ENCODE data around the gene THBS2. TPM values are rescaled to one million over a fixed set of nuclear protein-coding genes. Genes with fewer than 3 reads are reported as not detected.
A peak's percentile ranks its signal among the peaks of the same experiment; 100 is the strongest.

THBS2 gene
- total RNA-seq, 1 donor from 2014 or later, result 6.9 TPM

DNA sequence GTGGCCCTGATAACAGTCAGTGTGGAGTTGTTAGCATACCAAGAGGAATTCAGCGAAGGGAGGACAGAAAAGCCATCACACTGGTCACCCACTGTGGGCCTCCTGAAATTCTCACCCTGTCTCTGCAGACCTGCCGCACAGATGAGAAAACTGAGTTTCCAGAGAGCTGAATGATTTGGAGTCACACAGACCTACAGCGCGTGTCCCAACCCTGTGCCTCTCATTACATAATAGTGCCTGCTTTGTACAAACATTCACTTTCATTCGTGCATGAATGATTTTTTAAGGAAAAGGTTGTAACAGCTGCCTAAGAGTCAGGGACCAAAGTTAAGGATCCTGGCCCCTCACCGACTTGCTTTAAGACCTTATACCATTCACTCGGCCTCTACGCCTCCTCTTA is 62.7 kb downstream of the THBS2 start:
- Histone ChIP-seq H3K27me3 (ENCODE audit: low read depth) (peaks cover 8% of the 10 kb centered on the region), H3K9me3 (replicated peaks) (no peaks in the 10 kb centered on the region), H3K27ac (replicated peaks) (peak overlapping the region; percentile 74), H3K4me1 (peaks cover 7% of the 10 kb centered on the region), H3K4me3 (no peak overlapping the region), H3K36me3 (no peaks in the 10 kb centered on the region)
- intact Hi-C loops (cut with micrococcal nuclease), result no loop called here
- TF ChIP-seq, protein P1, sequence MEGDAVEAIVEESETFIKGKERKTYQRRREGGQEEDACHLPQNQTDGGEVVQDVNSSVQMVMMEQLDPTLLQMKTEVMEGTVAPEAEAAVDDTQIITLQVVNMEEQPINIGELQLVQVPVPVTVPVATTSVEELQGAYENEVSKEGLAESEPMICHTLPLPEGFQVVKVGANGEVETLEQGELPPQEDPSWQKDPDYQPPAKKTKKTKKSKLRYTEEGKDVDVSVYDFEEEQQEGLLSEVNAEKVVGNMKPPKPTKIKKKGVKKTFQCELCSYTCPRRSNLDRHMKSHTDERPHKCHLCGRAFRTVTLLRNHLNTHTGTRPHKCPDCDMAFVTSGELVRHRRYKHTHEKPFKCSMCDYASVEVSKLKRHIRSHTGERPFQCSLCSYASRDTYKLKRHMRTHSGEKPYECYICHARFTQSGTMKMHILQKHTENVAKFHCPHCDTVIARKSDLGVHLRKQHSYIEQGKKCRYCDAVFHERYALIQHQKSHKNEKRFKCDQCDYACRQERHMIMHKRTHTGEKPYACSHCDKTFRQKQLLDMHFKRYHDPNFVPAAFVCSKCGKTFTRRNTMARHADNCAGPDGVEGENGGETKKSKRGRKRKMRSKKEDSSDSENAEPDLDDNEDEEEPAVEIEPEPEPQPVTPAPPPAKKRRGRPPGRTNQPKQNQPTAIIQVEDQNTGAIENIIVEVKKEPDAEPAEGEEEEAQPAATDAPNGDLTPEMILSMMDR (IDR thresholded peaks at IDR 0.05; ENCODE audit: borderline replicate concordance), result no peak
- DNase-seq, result no peak

GRCh38 chr6:169190144-169190584 is 63.5 kb downstream of the THBS2 start:
- H3K9me3 ChIP-seq (replicated peaks), result no peaks in the 10 kb centered on the region
- H3K27me3 ChIP-seq (ENCODE audit: low read depth), result peaks cover 8% of the 10 kb centered on the region
- H3K27ac ChIP-seq (replicated peaks), result peak overlapping the region; percentile 74
- no peak overlapping the region for H3K4me3 ChIP-seq
- DNase-seq, result peak; percentile 73
- intact Hi-C loops (cut with micrococcal nuclease), result no loop called here
- TF ChIP-seq, protein P1 (IDR thresholded peaks at IDR 0.05; ENCODE audit: borderline replicate concordance), result no peak
- H3K4me1 ChIP-seq, result peaks cover 7% of the 10 kb centered on the region
- H3K36me3 ChIP-seq, result no peaks in the 10 kb centered on the region

GRCh38 chr6:169189686-169190085 is 64.0 kb downstream of the THBS2 start:
- TF ChIP-seq, protein P1 (IDR thresholded peaks at IDR 0.05; ENCODE audit: borderline replicate concordance), result no peak

DNA sequence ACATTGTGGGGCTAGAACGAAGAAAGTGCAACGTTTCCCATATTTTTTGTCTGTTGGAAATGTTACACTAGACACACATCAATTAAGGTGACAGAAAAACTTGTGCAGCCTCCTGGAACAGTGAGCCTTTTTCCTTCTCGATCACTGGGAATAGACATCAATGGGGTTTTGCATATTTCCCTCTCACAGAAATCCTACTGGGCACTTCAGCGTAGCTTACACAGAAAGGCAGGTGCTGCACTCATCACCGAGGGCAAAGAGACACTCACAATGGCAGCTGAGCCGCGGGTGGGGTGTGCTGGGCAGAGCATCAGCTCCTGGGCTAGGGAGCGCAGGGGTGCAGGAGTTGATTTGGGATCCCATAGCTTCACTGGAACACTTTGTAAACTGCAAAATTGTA is 64.5 kb downstream of the THBS2 start:
- TF ChIP-seq, protein P1 (IDR thresholded peaks at IDR 0.05; ENCODE audit: borderline replicate concordance), result no peak
- no peak overlapping the region for H3K4me3 ChIP-seq

More at GRCh38 chr6:169189686-169190085, 64.0 kb downstream of the THBS2 start:
- H3K4me1 ChIP-seq, result peaks cover 7% of the 10 kb centered on the region
- no peak overlapping the region for H3K4me3 ChIP-seq
- no peaks in the 10 kb centered on the region for H3K36me3 ChIP-seq
- H3K9me3 ChIP-seq (replicated peaks), result no peaks in the 10 kb centered on the region
- peaks cover 8% of the 10 kb centered on the region for H3K27me3 ChIP-seq (ENCODE audit: low read depth)
- peak overlapping the region; percentile 74 for H3K27ac ChIP-seq (replicated peaks)
- no peak for DNase-seq
- intact Hi-C loops (cut with micrococcal nuclease), result no loop called here

DNA sequence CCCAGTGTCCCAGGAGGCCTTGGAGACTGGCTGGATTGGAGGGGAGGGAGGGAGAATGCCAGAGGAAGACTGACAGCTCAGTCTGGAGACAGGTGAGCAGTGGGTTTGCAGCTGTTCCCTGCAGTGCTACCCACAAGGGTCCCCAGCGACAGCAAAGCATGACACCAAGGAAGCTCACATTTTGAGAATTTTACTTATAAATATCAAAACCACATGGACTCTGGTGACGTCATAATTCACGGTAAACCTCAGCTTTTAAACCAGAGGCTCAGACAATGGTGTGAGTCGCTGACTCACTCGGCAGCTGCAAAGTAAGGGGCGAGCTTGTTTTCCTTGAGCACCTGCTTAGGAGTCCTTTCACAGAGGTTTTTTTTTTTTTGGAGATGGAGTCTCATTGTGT is 65.2 kb downstream of the THBS2 start:
- TF ChIP-seq, protein P1 (IDR thresholded peaks at IDR 0.05; ENCODE audit: borderline replicate concordance), result no peak
- Histone ChIP-seq H3K4me1 (peaks cover 7% of the 10 kb centered on the region), H3K36me3 (no peaks in the 10 kb centered on the region), H3K27ac (replicated peaks) (no peak overlapping the region), H3K9me3 (replicated peaks) (no peaks in the 10 kb centered on the region), H3K4me3 (no peak overlapping the region), H3K27me3 (ENCODE audit: low read depth) (peaks cover 6% of the 10 kb centered on the region)
- DNase-seq, result no peak
- intact Hi-C loops (cut with micrococcal nuclease), result no loop called here

More for the DNA sequence above, 64.5 kb downstream of the THBS2 start:
- Histone ChIP-seq H3K9me3 (replicated peaks) (no peaks in the 10 kb centered on the region), H3K27me3 (ENCODE audit: low read depth) (peaks cover 8% of the 10 kb centered on the region), H3K27ac (replicated peaks) (peak overlapping the region; percentile 74), H3K4me1 (peaks cover 7% of the 10 kb centered on the region), H3K36me3 (no peaks in the 10 kb centered on the region)
- DNase-seq, result no peak
- intact Hi-C loops (cut with micrococcal nuclease), result no loop called here
